Transverse colon (tissue), 4 donors: ENCODE results near the gene SSUH2. TPM values are rescaled to one million over a fixed set of nuclear protein-coding genes. Genes with fewer than 3 reads are reported as not detected.

ENCODE experiments used
- DNase-seq: peaks from one replicate; pipeline ENCODE4 v3.0.0-alpha.2; 2019
- H3K27ac ChIP-seq, 4 donors: fragments of 200-600 bp; sonication (generic); 2 replicates each; pipeline ENCODE4 v1.5.1; 2016 to 2018; ENCODE audit warnings: inconsistent platforms in 4 of 4
- H3K27me3 ChIP-seq: fragments of 200-600 bp; sonication (generic); 2 replicates; pipeline ENCODE4 v1.5.1; 2017; ENCODE audit warnings: inconsistent platforms
- H3K36me3 ChIP-seq, 4 donors: fragments of 200-600 bp; sonication (generic); 2 replicates each; pipeline ENCODE4 v1.5.1; 2017 to 2019; ENCODE audit warnings: inconsistent platforms in 4 of 4
- H3K4me1 ChIP-seq, 4 donors: fragments of 200-600 bp; sonication (generic); 2 replicates each; pipeline ENCODE4 v1.5.1; 2017 to 2020; ENCODE audit warnings: inconsistent platforms in 4 of 4
- H3K4me3 ChIP-seq, 4 donors: fragments of 200-600 bp; sonication (generic); 1 replicate in 1 of 4; 2 replicates in 3 of 4; pipeline versions ENCODE4 v1.5.1 to v1.6.1; 2017 to 2019; ENCODE audit warnings: inconsistent platforms in 4 of 4
- H3K9me3 ChIP-seq, 2 donors: fragments of 200-600 bp; sonication (generic); 2 replicates each; pipeline ENCODE4 v1.5.1; 2017 to 2019; ENCODE audit warnings: inconsistent platforms in 2 of 2
- CTCF ChIP-seq, 5 experiments: fragments of 200-600 bp in 3 of 5; fragments of 450-650 bp in 2 of 5; sonication (generic) in 3 of 5; IDR thresholded peaks; 1 replicate in 2 of 5; 2 replicates in 3 of 5; pipeline ENCODE4 v1.5.1; 2016 to 2017; ENCODE audit warnings: antibody characterized with exemption in 5 of 5, inconsistent platforms in 3 of 5, mild to moderate bottlenecking in 2 of 5, moderate library complexity in 1 of 5
- EP300 ChIP-seq: sonication (generic); formaldehyde crosslinking; IDR thresholded peaks from one replicate; pipeline ENCODE4 v1.6.1; 2017; ENCODE audit warnings: antibody characterized with exemption, low read depth
- POLR2A ChIP-seq: fragments of 450-650 bp; IDR thresholded peaks from one replicate; pipeline ENCODE4 v1.6.1; 2016; ENCODE audit warnings: antibody characterized with exemption, mild to moderate bottlenecking, moderate library complexity
- POLR2AphosphoS5 ChIP-seq, 3 donors: sonication (generic); formaldehyde crosslinking; IDR thresholded peaks; one replicate each; pipeline ENCODE4 v1.6.1; 2016; ENCODE audit warnings: antibody characterized with exemption in 3 of 3
- WGBS, 2 donors: methylation state at CpG; one replicate each; pipeline ENCODE4 v1.1.5; 2018; ENCODE audit warnings: low coverage in 1 of 2; 5-methylcytosine and 5-hydroxymethylcytosine counted together
- in situ Hi-C, 4 donors: fragments of 200-750 bp; cut with MboI; loops; one replicate each; pipeline versions ENCODE4 v1.15.0 to v1.15.1; 2017; ENCODE audit warnings: low sequenced_read_pairs in 3 of 4, low pct_ligation_motif_present in 1 of 4, low pct_unique_long_range_greater_than_20kb in 1 of 4
- intact Hi-C: fragments of 100-400 bp; cut with DNase I; formaldehyde crosslinking; loops from one replicate; pipeline ENCODE4 v1.15.1; 2023; ENCODE audit warnings: low total_unique reads
- total RNA-seq, 4 donors: library from RNA; depleted of rRNA; stranded (reverse); fragments of >200 nt; gene quantifications; one replicate each; pipeline ENCODE4 v1.1.0, GENCODE V29; 2016

Gene SSUH2
- total RNA-seq, 4 donors from 2014 or later: 2.9 to 4.1 TPM; not detected in 2

- DNase-seq: peak; percentile 57
- intact Hi-C loops: loop anchor here (2.0 kb wide), 1 partner anchor 182 kb away; no protein-coding TSS in a partner anchor
- H3K4me3 ChIP-seq: no peak overlapping the region
- H3K27ac ChIP-seq: no peak overlapping the region
- no peaks in the 10 kb centered on the region for H3K27me3 ChIP-seq
- in situ Hi-C loops: loop anchor here (5.0 to 25.0 kb wide), 3 partner anchors 176 to 188 kb away; no protein-coding TSS in a partner anchor
- 37% methylated on average over 24 of the region's 24 CpGs; no CpG with 5 or more reads in 1 of the 2 donors for WGBS, 2 donors
- H3K9me3 ChIP-seq: no peaks in the 10 kb centered on the region
- no peaks in the 10 kb centered on the region for H3K36me3 ChIP-seq
- TF ChIP-seq POLR2AphosphoS5 (IDR thresholded peaks at IDR 0.05) (no peak), EP300 (no peak), POLR2A (no peak), CTCF (IDR thresholded peaks at IDR 0.05) (peak; percentile 82 to 90 (median 89))
- peaks cover 0 to 8% (median 2%) of the 10 kb centered on the region in 4 donors for H3K4me1 ChIP-seq
Measured at GRCh38 chr3:8622873-8623691, 21.5 kb downstream of the SSUH2 start.

GRCh38 chr3:8621872-8622271 lies 22.7 kb downstream of the SSUH2 start:
- TF ChIP-seq POLR2AphosphoS5 (IDR thresholded peaks at IDR 0.05) (peak in 2 of 3 donors; percentile 21 to 41), POLR2A (no peak)
- intact Hi-C loops: loop anchor here (2.0 kb wide), 1 partner anchor 181 kb away; no protein-coding TSS in a partner anchor
- DNase-seq: peak; percentile 21
- H3K4me1 ChIP-seq: peaks cover 0 to 8% (median 2%) of the 10 kb centered on the region in 4 donors
- in situ Hi-C loops: loop anchor here (5.0 to 25.0 kb wide), 3 partner anchors 175 to 187 kb away; no protein-coding TSS in a partner anchor
- H3K9me3 ChIP-seq: no peaks in the 10 kb centered on the region
- no peak overlapping the region for H3K4me3 ChIP-seq
- no peaks in the 10 kb centered on the region for H3K27me3 ChIP-seq
- H3K27ac ChIP-seq: no peak overlapping the region
- whole genome bisulfite sequencing, 2 donors: 67 to 72% methylated on average over 2 to 4 of the region's 4 CpGs
- no peaks in the 10 kb centered on the region for H3K36me3 ChIP-seq

- H3K36me3 ChIP-seq: no peaks in the 10 kb centered on the region
- in situ Hi-C loops: loop anchor here (5.0 to 25.0 kb wide), 3 partner anchors 174 to 186 kb away; no protein-coding TSS in a partner anchor
- no peak for TF ChIP-seq CTCF (IDR thresholded peaks at IDR 0.05)
- TF ChIP-seq EP300: no peak
- TF ChIP-seq POLR2AphosphoS5 (IDR thresholded peaks at IDR 0.05): no peak
- TF ChIP-seq POLR2A: no peak
- H3K4me3 ChIP-seq: no peak overlapping the region
- no peak overlapping the region for H3K27ac ChIP-seq
- DNase-seq: no peak
- 75% methylated on average over 3 of the region's 3 CpGs; no CpG with 5 or more reads in 1 of the 2 donors for WGBS, 2 donors
- no peaks in the 10 kb centered on the region for H3K9me3 ChIP-seq
- H3K4me1 ChIP-seq: peaks cover 0 to 8% (median 2%) of the 10 kb centered on the region in 4 donors
- H3K27me3 ChIP-seq: no peaks in the 10 kb centered on the region
- intact Hi-C loops: no loop called here
Measured at GRCh38 chr3:8621141-8621540, 23.5 kb downstream of the SSUH2 start.

- 85 to 89% methylated on average over 2 to 7 of the region's 7 CpGs for WGBS, 2 donors
- in situ Hi-C loops (loop anchor here in 1 of 4 donors (25.0 kb wide), 1 partner anchor 182 kb away; no protein-coding TSS in a partner anchor), intact Hi-C loops (no loop called here)
- Histone ChIP-seq H3K4me3 (no peak overlapping the region), H3K4me1 (peaks cover 0 to 8% (median 2%) of the 10 kb centered on the region in 4 donors), H3K27me3 (no peaks in the 10 kb centered on the region), H3K36me3 (no peaks in the 10 kb centered on the region), H3K9me3 (no peaks in the 10 kb centered on the region), H3K27ac (no peak overlapping the region)
- no peak for DNase-seq
- no peak for TF ChIP-seq EP300
- TF ChIP-seq POLR2AphosphoS5 (IDR thresholded peaks at IDR 0.05): no peak
- no peak for TF ChIP-seq CTCF (IDR thresholded peaks at IDR 0.05)
- no peak for TF ChIP-seq POLR2A
Measured at GRCh38 chr3:8619548-8619947, 25.1 kb downstream of the SSUH2 start.
